Thoracic aorta (tissue), 2 donors: ENCODE data around the gene MTCL1. TPM values are rescaled to one million over a fixed set of nuclear protein-coding genes. Genes with fewer than 3 reads are reported as not detected.

Experiments
- ATAC-seq: fragments of 150-250 bp; one replicate; pipeline ENCODE4 v1.8.0; 2017; ENCODE audit warnings: low read depth; ENCODE audit not compliant: insufficient number of reproducible peaks, low FRiP score
- DNase-seq: peaks from one replicate; pipeline ENCODE4 v3.0.0-alpha.2; 2020; ENCODE audit warnings: low spot score
- H3K27ac ChIP-seq, 2 donors: fragments of 200-600 bp; sonication (generic); 1 replicate in 1 of 2; 2 replicates in 1 of 2; pipeline ENCODE4 v1.5.1; 2016; ENCODE audit warnings: mild to moderate bottlenecking in 2 of 2, moderate library complexity in 2 of 2
- H3K27me3 ChIP-seq: fragments of 200-600 bp; sonication (generic); replicated peaks from 2 replicates; pipeline ENCODE4 v1.6.0; 2016; ENCODE audit warnings: mild to moderate bottlenecking; ENCODE audit not compliant: insufficient read depth
- H3K36me3 ChIP-seq: fragments of 200-600 bp; sonication (generic); one replicate; pipeline ENCODE4 v1.5.1; 2016
- H3K4me1 ChIP-seq, 2 donors: fragments of 200-600 bp; sonication (generic); 1 replicate in 1 of 2; 2 replicates in 1 of 2; pipeline versions ENCODE4 v1.5.1 to v1.6.0; 2016; ENCODE audit warnings: low read depth in 2 of 2, mild to moderate bottlenecking in 1 of 2; ENCODE audit not compliant: control insufficient read depth in 1 of 2
- H3K4me3 ChIP-seq: fragments of 200-600 bp; sonication (generic); 2 replicates; pipeline ENCODE4 v1.5.1; 2016; ENCODE audit warnings: mild to moderate bottlenecking
- H3K9me3 ChIP-seq: fragments of 200-600 bp; sonication (generic); 2 replicates; pipeline ENCODE4 v1.5.1; 2016
- total RNA-seq, 2 donors: library from RNA; depleted of rRNA; stranded (reverse); fragments of >200 nt; gene quantifications; one replicate each; pipeline versions ENCODE4 v1.1.0 to v1.2.3, GENCODE V29; 2016
- TF ChIP-seq, protein P1 (sequence below): fragments of 200-600 bp; sonication (generic); IDR thresholded peaks from one replicate; pipeline ENCODE4 v1.5.1; 2019; ENCODE audit warnings: antibody characterized with exemption

Gene MTCL1
- total RNA-seq, 2 donors from 2014 or later, result 9.9 to 23.3 TPM

DNA sequence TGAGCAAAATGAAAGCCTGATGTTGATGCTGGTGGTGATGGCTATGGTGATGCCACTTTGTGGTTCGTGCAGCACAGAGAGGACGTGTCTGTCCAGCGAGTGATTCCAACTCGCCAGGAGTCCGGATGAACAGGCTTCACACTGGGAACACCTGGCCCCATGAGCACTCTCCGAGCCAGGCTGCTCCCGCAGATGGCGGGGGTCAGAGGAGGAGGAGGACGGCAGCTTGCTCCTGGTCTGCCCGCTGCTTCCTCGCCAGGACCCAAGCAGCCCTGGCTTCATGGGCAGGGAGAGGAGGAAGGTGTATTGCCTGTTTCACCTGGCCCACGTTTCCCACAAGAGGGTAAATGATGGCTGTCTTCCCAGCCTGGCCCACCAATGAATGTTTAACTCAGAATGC, 121.6 kb downstream of the MTCL1 start:
- Histone ChIP-seq H3K27me3 (no peaks in the 10 kb centered on the region), H3K4me1 (no peaks in the 10 kb centered on the region), H3K27ac (no peak overlapping the region), H3K36me3 (no peaks in the 10 kb centered on the region), H3K4me3 (no peak overlapping the region), H3K9me3 (no peaks in the 10 kb centered on the region)
- DNase-seq (no peak), ATAC-seq (no peak)
- TF ChIP-seq, protein P1, sequence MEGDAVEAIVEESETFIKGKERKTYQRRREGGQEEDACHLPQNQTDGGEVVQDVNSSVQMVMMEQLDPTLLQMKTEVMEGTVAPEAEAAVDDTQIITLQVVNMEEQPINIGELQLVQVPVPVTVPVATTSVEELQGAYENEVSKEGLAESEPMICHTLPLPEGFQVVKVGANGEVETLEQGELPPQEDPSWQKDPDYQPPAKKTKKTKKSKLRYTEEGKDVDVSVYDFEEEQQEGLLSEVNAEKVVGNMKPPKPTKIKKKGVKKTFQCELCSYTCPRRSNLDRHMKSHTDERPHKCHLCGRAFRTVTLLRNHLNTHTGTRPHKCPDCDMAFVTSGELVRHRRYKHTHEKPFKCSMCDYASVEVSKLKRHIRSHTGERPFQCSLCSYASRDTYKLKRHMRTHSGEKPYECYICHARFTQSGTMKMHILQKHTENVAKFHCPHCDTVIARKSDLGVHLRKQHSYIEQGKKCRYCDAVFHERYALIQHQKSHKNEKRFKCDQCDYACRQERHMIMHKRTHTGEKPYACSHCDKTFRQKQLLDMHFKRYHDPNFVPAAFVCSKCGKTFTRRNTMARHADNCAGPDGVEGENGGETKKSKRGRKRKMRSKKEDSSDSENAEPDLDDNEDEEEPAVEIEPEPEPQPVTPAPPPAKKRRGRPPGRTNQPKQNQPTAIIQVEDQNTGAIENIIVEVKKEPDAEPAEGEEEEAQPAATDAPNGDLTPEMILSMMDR, result no peak

GRCh38 chr18:8828300-8828699, 122.9 kb downstream of the MTCL1 start:
- ATAC-seq (no peak), DNase-seq (no peak)
- Histone ChIP-seq H3K27ac (no peak overlapping the region), H3K4me1 (no peaks in the 10 kb centered on the region), H3K9me3 (no peaks in the 10 kb centered on the region), H3K4me3 (no peak overlapping the region), H3K27me3 (no peaks in the 10 kb centered on the region), H3K36me3 (no peaks in the 10 kb centered on the region)
- TF ChIP-seq, protein P1, result no peak

DNA sequence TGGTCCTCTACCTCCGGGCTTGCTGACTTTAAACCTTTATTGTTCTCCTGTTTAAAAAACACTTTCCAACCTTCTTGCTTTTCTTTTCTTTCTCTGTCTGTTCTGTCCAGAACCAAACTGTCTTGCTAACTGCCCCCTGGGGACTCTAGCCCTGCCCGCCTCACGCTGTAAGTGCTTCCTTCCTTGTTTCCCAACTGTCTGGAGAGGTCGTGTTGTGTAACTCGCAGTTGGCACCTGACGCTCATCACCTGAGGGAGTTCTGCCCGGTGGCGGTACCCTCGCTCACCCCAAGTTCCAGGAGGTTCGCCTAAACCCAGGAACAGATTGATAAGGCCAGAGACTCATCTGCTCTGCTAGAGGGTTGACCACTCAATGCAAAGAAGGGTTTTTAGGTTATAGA, 123.4 kb downstream of the MTCL1 start:
- H3K27ac ChIP-seq, result no peak overlapping the region
- no peaks in the 10 kb centered on the region for H3K27me3 ChIP-seq
- TF ChIP-seq, protein P1, result no peak
- no peaks in the 10 kb centered on the region for H3K4me1 ChIP-seq
- no peak for ATAC-seq
- DNase-seq, result no peak
- no peaks in the 10 kb centered on the region for H3K9me3 ChIP-seq
- H3K4me3 ChIP-seq, result no peak overlapping the region
- H3K36me3 ChIP-seq, result no peaks in the 10 kb centered on the region

DNA sequence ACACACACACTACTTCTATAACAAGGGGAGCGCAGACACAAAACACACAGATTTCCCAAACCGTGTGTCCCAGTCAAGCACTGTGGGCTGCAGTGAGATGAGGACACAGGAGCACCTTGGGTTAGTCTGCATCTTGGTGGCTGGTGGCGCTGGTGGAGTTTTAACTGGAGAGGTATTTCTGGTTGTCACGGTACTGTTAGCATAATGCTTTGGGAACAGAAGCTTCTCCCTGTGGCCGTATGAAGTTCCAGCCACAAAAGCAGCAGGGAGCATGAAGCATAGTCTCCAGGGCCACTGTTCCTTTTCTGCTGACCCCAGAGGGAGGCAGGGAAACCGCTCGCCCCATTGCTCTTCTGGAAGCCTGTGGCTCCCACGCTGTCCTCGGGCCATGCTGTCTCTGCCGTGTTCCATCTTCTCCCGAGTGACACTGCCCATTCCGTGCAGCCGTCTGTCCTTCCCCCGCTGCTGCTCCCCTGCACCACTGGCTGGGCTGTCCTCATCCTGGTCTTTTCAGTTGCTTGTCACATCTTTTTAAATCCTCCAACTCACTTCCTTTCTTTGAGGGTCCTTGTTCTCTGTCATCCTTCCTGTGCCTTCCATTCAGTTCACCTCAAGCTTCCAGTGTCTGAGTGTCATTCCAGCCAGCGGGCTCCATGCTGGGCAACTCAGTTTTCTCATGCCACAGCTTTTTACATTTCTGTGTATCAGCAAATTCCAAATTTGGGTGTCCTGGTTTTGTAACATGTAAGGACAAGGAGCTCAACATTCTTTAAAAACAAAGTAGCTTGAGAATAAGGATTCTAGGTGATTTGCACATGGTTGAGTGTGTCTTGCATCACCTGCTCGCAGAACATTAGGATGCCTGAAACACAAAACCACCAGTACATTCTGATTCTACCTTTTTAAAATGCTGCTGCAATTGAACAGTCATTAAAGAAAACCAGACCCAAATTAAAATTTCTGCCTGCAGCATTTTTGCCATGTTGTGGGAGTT, 125.0 kb downstream of the MTCL1 start:
- Histone ChIP-seq H3K4me3 (no peak overlapping the region), H3K36me3 (no peaks in the 10 kb centered on the region), H3K27ac (no peak overlapping the region), H3K27me3 (no peaks in the 10 kb centered on the region), H3K4me1 (peaks cover 0 to 5% of the 10 kb centered on the region in 2 donors), H3K9me3 (no peaks in the 10 kb centered on the region)
- TF ChIP-seq, protein P1, result no peak
- ATAC-seq (no peak), DNase-seq (no peak)

DNA sequence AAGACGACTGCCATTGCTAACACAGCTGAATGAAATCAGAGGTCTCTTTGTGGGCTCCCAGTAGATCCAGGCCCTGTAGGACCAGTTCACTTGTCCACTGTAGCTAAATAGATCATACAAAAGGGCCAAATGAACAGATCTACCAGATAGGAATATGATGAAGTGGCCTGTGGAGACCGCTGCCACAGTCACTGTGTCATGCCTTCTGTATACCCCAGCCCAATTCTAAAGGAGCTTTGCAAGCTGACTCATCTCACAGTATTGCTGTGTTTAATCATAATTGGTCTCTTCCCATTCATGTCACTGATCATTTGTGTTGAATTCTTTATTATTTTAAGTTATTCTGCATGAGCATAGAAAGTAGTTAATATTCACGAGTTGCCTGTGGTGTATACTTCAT, 125.8 kb downstream of the MTCL1 start:
- H3K27ac ChIP-seq, result no peak overlapping the region
- TF ChIP-seq, protein P1, result no peak
- H3K27me3 ChIP-seq, result no peaks in the 10 kb centered on the region
- no peaks in the 10 kb centered on the region for H3K9me3 ChIP-seq
- no peaks in the 10 kb centered on the region for H3K36me3 ChIP-seq
- ATAC-seq (no peak), DNase-seq (no peak)
- no peak overlapping the region for H3K4me3 ChIP-seq
- H3K4me1 ChIP-seq, result peaks cover 0 to 10% of the 10 kb centered on the region in 2 donors
